DMS53 treated with DMSO at 0.1 percent for 48 hours (cell line): ENCODE measurements around the gene GPR153.

Experiments used
- DNase-seq: peaks from one replicate; lab custom pipeline; 2025; ENCODE audit not compliant: unreplicated experiment; lab: John Stamatoyannopoulos, UW

Gene GPR153

GRCh38 chr1:6269720-6270400, 9.0 kb upstream of the GPR153 start:
- no peak for DNase-seq

GRCh38 chr1:6269296-6269695, 8.4 kb upstream of the GPR153 start:
- DNase-seq = no peak

- no peak for DNase-seq
Measured at GRCh38 chr1:6268415-6268814, 7.5 kb upstream of the GPR153 start.

- DNase-seq = no peak
Measured at GRCh38 chr1:6267686-6268322, 6.9 kb upstream of the GPR153 start.

- no peak for DNase-seq
Measured at GRCh38 chr1:6266641-6267040, 5.7 kb upstream of the GPR153 start.

- DNase-seq = no peak
Measured at GRCh38 chr1:6265151-6265550, 4.3 kb upstream of the GPR153 start.

- no peak for DNase-seq
Measured at GRCh38 chr1:6263716-6264115, 2.8 kb upstream of the GPR153 start.

GRCh38 chr1:6262555-6263420, 1.9 kb upstream of the GPR153 start:
- DNase-seq = no peak

- DNase-seq = no peak
Measured at GRCh38 chr1:6261615-6261995, 707 bp upstream of the GPR153 start.

GRCh38 chr1:6260433-6260934, 414 bp downstream of the GPR153 start:
- no peak for DNase-seq

GRCh38 chr1:6259491-6260362, 1.2 kb downstream of the GPR153 start:
- DNase-seq = peak; percentile 26

- DNase-seq = no peak
Measured at GRCh38 chr1:6258675-6259074, 2.2 kb downstream of the GPR153 start.

GRCh38 chr1:6257541-6258069, 3.3 kb downstream of the GPR153 start:
- DNase-seq = no peak

- DNase-seq = no peak
Measured at GRCh38 chr1:6256645-6257044, 4.3 kb downstream of the GPR153 start.

GRCh38 chr1:6254691-6255090, 6.2 kb downstream of the GPR153 start:
- no peak for DNase-seq

- DNase-seq = no peak
Measured at GRCh38 chr1:6253380-6253779, 7.5 kb downstream of the GPR153 start.

- no peak for DNase-seq
Measured at GRCh38 chr1:6252374-6252710, 8.6 kb downstream of the GPR153 start.

- DNase-seq = no peak
Measured at GRCh38 chr1:6251681-6252373, 9.1 kb downstream of the GPR153 start.

- DNase-seq = no peak
Measured at GRCh38 chr1:6251233-6251632, 9.7 kb downstream of the GPR153 start.
